Activated CD4-positive, alpha-beta memory T cell treated with anti-CD3 and anti-CD28 coated beads, Interleukin-2, amount 10 ng/mL, durations not matched to agents 7 days and 5 days (primary cell): ENCODE results near the gene PRKACG. TPM values are rescaled to one million over a fixed set of nuclear protein-coding genes. Genes with fewer than 3 reads are reported as not detected.
"Not testable (repeated sequence)": the region's sequence is repeated elsewhere in the genome, so short reads cannot be mapped to it uniquely, and the experiment has no call there.

Source experiments
- CTCF ChIA-PET: fragments of 350-600 bp; sonication (Branson Sonifier 250); formaldehyde crosslinking; loops from one replicate; lab custom pipeline; 2021; ENCODE audit warnings: antibody characterized with exemption, inconsistent platforms; lab: Charles Lee
- POLR2A ChIA-PET: fragments of 350-600 bp; sonication (Branson Sonifier 250); formaldehyde crosslinking; loops from one replicate; lab custom pipeline; 2021; ENCODE audit warnings: antibody characterized with exemption; lab: Charles Lee
- DNase-seq: peaks from one replicate; pipeline ENCODE4 v3.0.0-alpha.2; 2020
- H3K27ac Mint-ChIP-seq: one replicate; pipeline ENCODE4 v1.8.0; 2021; ENCODE audit warnings: mild to moderate bottlenecking, mixed read lengths
- H3K27me3 Mint-ChIP-seq: one replicate; pipeline ENCODE4 v1.8.0; 2021; ENCODE audit warnings: mixed read lengths
- H3K36me3 Mint-ChIP-seq: one replicate; pipeline ENCODE4 v1.8.0; 2021; ENCODE audit warnings: low read depth, mixed read lengths
- H3K4me1 Mint-ChIP-seq: one replicate; pipeline ENCODE4 v1.8.0; 2021; ENCODE audit warnings: mixed read lengths
- H3K4me3 Mint-ChIP-seq: one replicate; pipeline ENCODE4 v1.8.0; 2021; ENCODE audit warnings: mild to moderate bottlenecking, mixed read lengths
- H3K9me3 Mint-ChIP-seq: one replicate; pipeline ENCODE4 v1.8.0; 2021; ENCODE audit warnings: mixed read lengths
- total RNA-seq, 2 experiments: library from RNA; stranded (reverse); gene quantifications; one replicate each; pipeline ENCODE4 v1.2.3, GENCODE V29; 2021

Gene PRKACG
- total RNA-seq, 2 experiments from 2014 or later = not detected

- Mint-ChIP-seq H3K9me3 (no peaks in the 10 kb centered on the region), H3K27me3 (peaks cover 5% of the 10 kb centered on the region), H3K4me3 (no peak overlapping the region), H3K27ac (no peak overlapping the region), H3K4me1 (peaks cover 33% of the 10 kb centered on the region), H3K36me3 (no peaks in the 10 kb centered on the region)
- ChIA-PET POLR2A (no interaction called here), CTCF (interaction anchor here (0.7 to 3.3 kb wide), 23 partner anchors 9 to 418 kb away, joined by 3 to 20 read pairs (median 6); partner anchors contain the start of gene PIP5K1B)
- DNase-seq = no peak
These were observed 15.1 kb downstream of the PRKACG start for GRCh38 chr9:68998812-68999211.

- ChIA-PET CTCF (interaction anchor here (0.7 to 3.3 kb wide), 8 partner anchors 9 to 418 kb away, joined by 4 to 20 read pairs (median 6); no protein-coding TSS in a partner anchor), POLR2A (no interaction called here)
- H3K27ac Mint-ChIP-seq = no peak overlapping the region
These were observed 15.5 kb downstream of the PRKACG start for GRCh38 chr9:68998385-68998784.

GRCh38 chr9:68997666-68998065 is 16.2 kb downstream of the PRKACG start:
- Mint-ChIP-seq H3K4me1 (peaks cover 33% of the 10 kb centered on the region), H3K27ac (no peak overlapping the region), H3K4me3 (no peak overlapping the region), H3K9me3 (no peaks in the 10 kb centered on the region), H3K27me3 (peaks cover 3% of the 10 kb centered on the region), H3K36me3 (no peaks in the 10 kb centered on the region)
- POLR2A ChIA-PET = no interaction called here
- DNase-seq = no peak
- CTCF ChIA-PET = interaction anchor here (0.6 to 3.3 kb wide), 12 partner anchors 10 to 417 kb away, joined by 3 to 20 read pairs (median 5); partner anchors contain the start of genes FXN and PRKACG

More at GRCh38 chr9:68998385-68998784, 15.5 kb downstream of the PRKACG start:
- H3K27me3 Mint-ChIP-seq = peaks cover 5% of the 10 kb centered on the region
- H3K9me3 Mint-ChIP-seq = no peaks in the 10 kb centered on the region
- no peak overlapping the region for H3K4me3 Mint-ChIP-seq
- peaks cover 33% of the 10 kb centered on the region for H3K4me1 Mint-ChIP-seq
- H3K36me3 Mint-ChIP-seq = no peaks in the 10 kb centered on the region
- DNase-seq = no peak

- Mint-ChIP-seq H3K9me3 (no peaks in the 10 kb centered on the region), H3K27ac (peak overlapping the region; percentile 48), H3K4me1 (peaks cover 33% of the 10 kb centered on the region), H3K27me3 (peaks cover 3% of the 10 kb centered on the region), H3K36me3 (no peaks in the 10 kb centered on the region), H3K4me3 (no peak overlapping the region)
- ChIA-PET CTCF (interaction anchor here (1.0 to 2.9 kb wide), 6 partner anchors 16 to 413 kb away, joined by 3 to 20 read pairs (median 6); partner anchors contain the start of genes FXN and PRKACG), POLR2A (interaction anchor here (0.7 to 1.1 kb wide), 3 partner anchors 22 to 40 kb away, joined by 3 read pairs; no protein-coding TSS in a partner anchor)
- no peak for DNase-seq
These were observed 17.5 kb downstream of the PRKACG start for GRCh38 chr9:68996462-68996861.

- no peaks in the 10 kb centered on the region for H3K36me3 Mint-ChIP-seq
- no peak for DNase-seq
- no peak overlapping the region for H3K27ac Mint-ChIP-seq
- no peaks in the 10 kb centered on the region for H3K9me3 Mint-ChIP-seq
- ChIA-PET POLR2A (interaction anchor here (0.7 to 1.1 kb wide), 3 partner anchors 21 to 41 kb away, joined by 3 read pairs; no protein-coding TSS in a partner anchor), CTCF (interaction anchor here (1.0 to 2.2 kb wide), 3 partner anchors 17 to 412 kb away, joined by 3 to 6 read pairs (median 3); partner anchors contain the start of gene PRKACG)
- peaks cover 3% of the 10 kb centered on the region for H3K27me3 Mint-ChIP-seq
- H3K4me3 Mint-ChIP-seq = no peak overlapping the region
- H3K4me1 Mint-ChIP-seq = peaks cover 33% of the 10 kb centered on the region
These were observed 18.1 kb downstream of the PRKACG start for GRCh38 chr9:68995776-68996175.

GRCh38 chr9:68991457-68991856 is 22.5 kb downstream of the PRKACG start:
- CTCF ChIA-PET = no interaction called here
- POLR2A ChIA-PET = no interaction called here
- Mint-ChIP-seq H3K9me3 (no peaks in the 10 kb centered on the region), H3K4me3 (no peak overlapping the region), H3K4me1 (peaks cover 8% of the 10 kb centered on the region), H3K27ac (no peak overlapping the region), H3K27me3 (no peaks in the 10 kb centered on the region), H3K36me3 (no peaks in the 10 kb centered on the region)
- DNase-seq = no peak

- H3K9me3 Mint-ChIP-seq, H3K4me3 Mint-ChIP-seq, POLR2A ChIA-PET, H3K27ac Mint-ChIP-seq, DNase-seq, H3K36me3 Mint-ChIP-seq, H3K27me3 Mint-ChIP-seq: not testable (repeated sequence)
- CTCF ChIA-PET = interaction anchor here (0.7 kb wide), 1 partner anchor 47 kb away, joined by 3 read pairs; no protein-coding TSS in a partner anchor
- peaks cover 25% of the 10 kb centered on the region for H3K4me1 Mint-ChIP-seq
These were observed 27.0 kb downstream of the PRKACG start for GRCh38 chr9:68986949-68987348.

- Mint-ChIP-seq H3K4me1 (peaks cover 51% of the 10 kb centered on the region), H3K27ac (peak overlapping the region; percentile 21)
- POLR2A ChIA-PET = interaction anchor here (1.8 kb wide), 1 partner anchor 10 kb away, joined by 6 read pairs; no protein-coding TSS in a partner anchor
These were observed 30.1 kb downstream of the PRKACG start for GRCh38 chr9:68983522-68984424.

GRCh38 chr9:68983008-68983411 is 30.9 kb downstream of the PRKACG start:
- POLR2A ChIA-PET = interaction anchor here (1.8 kb wide), 1 partner anchor 9 kb away, joined by 6 read pairs; no protein-coding TSS in a partner anchor
- CTCF ChIA-PET = no interaction called here
- H3K27me3 Mint-ChIP-seq = no peaks in the 10 kb centered on the region
- no peak overlapping the region for H3K4me3 Mint-ChIP-seq
- no peak for DNase-seq
- peaks cover 56% of the 10 kb centered on the region for H3K4me1 Mint-ChIP-seq
- peaks cover 3% of the 10 kb centered on the region for H3K36me3 Mint-ChIP-seq
- H3K27ac Mint-ChIP-seq = peak overlapping the region; percentile 21
- H3K9me3 Mint-ChIP-seq = no peaks in the 10 kb centered on the region

More at GRCh38 chr9:68983522-68984424, 30.1 kb downstream of the PRKACG start:
- CTCF ChIA-PET = interaction anchor here (1.2 to 1.8 kb wide), 2 partner anchors 8 to 9 kb away, joined by 3 to 4 read pairs; no protein-coding TSS in a partner anchor
- no peak for DNase-seq
- Mint-ChIP-seq H3K9me3 (no peaks in the 10 kb centered on the region), H3K4me3 (no peak overlapping the region), H3K27me3 (no peaks in the 10 kb centered on the region), H3K36me3 (no peaks in the 10 kb centered on the region)

- DNase-seq = no peak
- Mint-ChIP-seq H3K4me3 (no peak overlapping the region), H3K9me3 (peaks cover 1% of the 10 kb centered on the region), H3K27ac (peak overlapping the region; percentile 36), H3K27me3 (no peaks in the 10 kb centered on the region), H3K4me1 (peaks cover 57% of the 10 kb centered on the region), H3K36me3 (peaks cover 4% of the 10 kb centered on the region)
- CTCF ChIA-PET = no interaction called here
- POLR2A ChIA-PET = no interaction called here
These were observed 32.1 kb downstream of the PRKACG start for GRCh38 chr9:68981789-68982188.

GRCh38 chr9:68980341-68980914 is 33.5 kb downstream of the PRKACG start:
- H3K4me1 Mint-ChIP-seq = peaks cover 66% of the 10 kb centered on the region
- H3K4me3 Mint-ChIP-seq = no peak overlapping the region
- peaks cover 7% of the 10 kb centered on the region for H3K9me3 Mint-ChIP-seq
- H3K36me3 Mint-ChIP-seq = peaks cover 8% of the 10 kb centered on the region
- POLR2A ChIA-PET = interaction anchor here (0.9 to 1.2 kb wide), 5 partner anchors 13 to 201 kb away, joined by 3 read pairs; partner anchors contain the start of gene FXN
- no peak for DNase-seq
- no peak overlapping the region for H3K27ac Mint-ChIP-seq
- CTCF ChIA-PET = interaction anchor here (0.8 to 1.8 kb wide), 3 partner anchors 19 to 201 kb away, joined by 5 to 7 read pairs (median 6); no protein-coding TSS in a partner anchor
- H3K27me3 Mint-ChIP-seq = no peaks in the 10 kb centered on the region

GRCh38 chr9:68979538-68980314 is 34.2 kb downstream of the PRKACG start:
- H3K36me3 Mint-ChIP-seq = peaks cover 8% of the 10 kb centered on the region
- peak; percentile 44 for DNase-seq
- H3K4me1 Mint-ChIP-seq = peaks cover 71% of the 10 kb centered on the region
- peaks cover 7% of the 10 kb centered on the region for H3K9me3 Mint-ChIP-seq
- H3K27ac Mint-ChIP-seq = peak overlapping the region; percentile 75
- ChIA-PET CTCF (interaction anchor here (0.8 to 1.8 kb wide), 3 partner anchors 20 to 200 kb away, joined by 5 to 7 read pairs (median 6); no protein-coding TSS in a partner anchor), POLR2A (interaction anchor here (0.8 to 1.2 kb wide), 4 partner anchors 12 to 56 kb away, joined by 3 read pairs; partner anchors contain the start of gene FXN)
- H3K4me3 Mint-ChIP-seq = no peak overlapping the region
- H3K27me3 Mint-ChIP-seq = no peaks in the 10 kb centered on the region
